ENCODE results near the gene TIFAB.

- TF ChIP-seq CTCF (IDR thresholded peaks at IDR 0.05) (no peak), POLR2AphosphoS5 (IDR thresholded peaks at IDR 0.05) (no peak)
Observed at GRCh38 chr5:135443161-135443960, 8.8 kb downstream of the TIFAB start.
